Activated CD4-positive, alpha-beta T cell treated with anti-CD3 and anti-CD28 coated beads, Interleukin-2, amount 50 U/mL, for 1 hour (primary cell): ENCODE data around the gene ASXL1.
A peak's percentile ranks its signal among the peaks of the same experiment; 100 is the strongest.
"Not testable (repeated sequence)": the region's sequence is repeated elsewhere in the genome, so short reads cannot be mapped to it uniquely, and the experiment has no call there.

Source experiments
- DNase-seq: peaks from one replicate; pipeline ENCODE4 v3.0.0-alpha.2; 2020

The ASXL1 gene

DNA sequence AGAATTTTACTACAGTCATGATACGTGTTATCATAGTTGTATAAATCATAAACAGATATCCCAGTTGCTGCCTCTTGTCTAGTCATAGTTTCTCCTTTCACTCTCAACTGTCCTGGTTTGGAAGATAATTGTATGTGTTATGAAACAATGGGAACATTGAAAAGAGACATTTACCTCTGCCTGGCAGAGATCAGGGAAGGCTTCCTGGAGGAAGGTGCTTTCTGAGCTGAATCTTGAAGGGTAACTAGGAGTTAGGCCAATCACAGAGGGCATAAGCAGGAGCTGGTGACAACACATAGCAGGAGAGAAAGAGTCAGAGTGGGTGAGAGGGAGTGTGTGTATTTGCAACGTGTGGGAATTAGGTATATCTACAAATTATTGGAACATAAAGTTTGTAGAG, 5.4 kb downstream of the ASXL1 start:
- no peak for DNase-seq

DNA sequence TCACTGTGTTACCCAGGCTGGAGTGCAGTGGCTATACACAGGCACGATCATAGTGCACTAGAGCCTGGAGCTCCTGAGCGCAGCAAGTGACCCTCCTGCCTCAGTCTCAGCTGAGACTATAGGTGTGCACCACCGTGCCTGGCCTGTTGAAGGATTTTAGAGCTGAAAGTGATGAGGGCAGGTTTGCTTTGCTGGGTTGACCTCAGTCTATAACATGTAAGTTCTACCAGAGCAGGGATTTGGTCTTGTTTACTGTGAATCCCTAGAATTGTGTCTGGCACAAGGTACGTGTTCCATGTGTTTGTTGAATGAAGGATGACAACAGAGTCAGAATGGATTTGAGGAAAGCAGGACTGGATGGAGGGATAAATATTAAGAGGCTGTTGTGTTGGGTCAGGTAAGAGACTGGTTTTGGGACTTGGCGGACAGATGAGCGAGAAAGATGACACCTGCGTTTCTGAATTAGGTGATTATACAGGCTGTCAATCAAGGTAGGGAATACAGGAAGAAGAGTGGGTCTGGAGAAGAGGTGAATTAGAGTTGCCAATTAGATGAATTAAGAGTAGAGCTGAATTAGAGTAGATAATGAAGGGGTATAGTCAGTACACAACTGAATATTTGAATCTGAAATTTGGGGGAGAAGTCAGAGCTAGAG, 6.5 kb downstream of the ASXL1 start:
- DNase-seq = no peak

DNA sequence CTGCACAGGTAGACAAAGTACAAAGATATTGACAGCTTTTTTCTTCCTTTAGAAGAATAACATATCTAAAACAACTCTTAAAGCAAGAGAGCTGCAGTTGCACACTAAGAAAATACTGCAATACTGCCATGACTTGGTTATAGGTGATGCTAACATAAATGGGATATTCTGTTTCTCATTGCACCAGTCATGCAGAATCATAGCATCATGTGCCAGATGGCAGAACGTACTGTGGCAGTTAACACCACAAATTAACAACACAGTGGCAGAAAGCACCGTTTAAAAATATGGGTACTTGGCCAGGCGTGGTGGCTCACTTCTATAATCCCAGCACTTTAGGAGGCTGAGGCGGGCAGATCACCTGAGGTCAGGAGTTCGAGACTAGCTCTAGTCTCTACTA, 7.4 kb downstream of the ASXL1 start:
- no peak for DNase-seq

- DNase-seq = no peak
These were observed 8.2 kb downstream of the ASXL1 start for GRCh38 chr20:32366380-32366779.

GRCh38 chr20:32368323-32368722, 10.2 kb downstream of the ASXL1 start:
- DNase-seq = no peak

DNA sequence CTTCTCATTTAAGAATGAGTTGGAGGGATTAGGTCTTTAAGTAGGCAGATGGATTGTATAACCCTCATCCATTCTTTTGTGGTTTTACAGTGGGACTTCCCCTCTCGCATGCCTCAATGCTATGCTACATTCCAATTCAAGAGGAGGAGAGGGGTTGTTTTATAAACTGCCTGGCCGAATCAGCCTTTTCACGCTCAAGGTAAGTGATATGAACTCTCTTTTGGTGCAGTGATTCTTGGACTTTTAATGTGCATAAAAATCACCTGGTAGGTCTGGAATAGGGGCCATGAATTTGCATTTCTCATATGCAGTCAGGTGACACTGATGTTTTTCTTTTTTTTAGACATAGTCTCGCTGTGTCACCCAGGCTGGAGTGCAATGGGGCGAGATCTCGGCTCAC, 10.8 kb downstream of the ASXL1 start:
- DNase-seq = no peak

GRCh38 chr20:32370897-32371296, 12.8 kb downstream of the ASXL1 start:
- DNase-seq = no peak

GRCh38 chr20:32378461-32378860, 20.3 kb downstream of the ASXL1 start:
- no peak for DNase-seq

- not testable (repeated sequence) for DNase-seq
These were observed 21.9 kb downstream of the ASXL1 start for GRCh38 chr20:32380037-32380436.

DNA sequence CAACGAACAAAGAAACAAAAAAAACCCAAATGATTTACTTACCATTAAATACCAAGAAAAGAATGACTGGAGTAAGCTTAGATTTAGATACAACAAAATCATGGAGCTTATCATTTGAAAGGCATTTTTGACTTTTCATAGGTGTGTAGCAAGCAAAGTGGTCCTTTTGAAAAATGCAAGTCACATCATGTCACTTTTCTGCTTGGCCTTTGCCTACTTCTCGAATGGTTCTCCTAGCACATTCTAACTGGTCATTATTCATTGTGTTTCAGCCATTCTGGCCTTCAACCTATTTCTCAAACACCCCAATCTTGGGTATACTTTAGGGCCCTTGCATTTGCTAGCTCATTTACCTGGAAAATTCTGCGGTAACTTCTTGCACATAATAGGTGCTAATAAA, 22.6 kb downstream of the ASXL1 start:
- DNase-seq = no peak

- no peak for DNase-seq
These were observed 24.2 kb downstream of the ASXL1 start for GRCh38 chr20:32382102-32382950.

- not testable (repeated sequence) for DNase-seq
These were observed 25.3 kb downstream of the ASXL1 start for GRCh38 chr20:32383441-32383840.

DNA sequence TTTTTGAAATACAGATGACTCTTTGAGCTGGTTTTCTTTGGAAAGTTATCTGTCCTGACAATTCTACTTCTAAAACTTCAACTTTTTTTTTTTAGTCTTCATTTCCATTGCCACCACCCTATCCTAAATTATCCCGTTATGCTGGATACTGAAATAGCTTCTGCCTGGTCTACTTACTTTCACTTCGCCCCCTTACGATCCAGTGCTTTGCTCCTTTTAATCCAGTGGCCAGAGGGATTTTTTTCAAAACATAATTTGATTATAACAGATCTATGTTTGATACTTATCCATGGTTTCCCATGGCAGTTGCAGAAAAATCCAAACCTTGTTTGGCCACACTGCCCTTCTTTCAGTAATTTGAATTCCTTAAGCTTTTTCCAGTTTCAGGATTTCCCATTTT, 27.4 kb downstream of the ASXL1 start:
- DNase-seq = no peak

GRCh38 chr20:32386091-32386490, 28.0 kb downstream of the ASXL1 start:
- no peak for DNase-seq

DNA sequence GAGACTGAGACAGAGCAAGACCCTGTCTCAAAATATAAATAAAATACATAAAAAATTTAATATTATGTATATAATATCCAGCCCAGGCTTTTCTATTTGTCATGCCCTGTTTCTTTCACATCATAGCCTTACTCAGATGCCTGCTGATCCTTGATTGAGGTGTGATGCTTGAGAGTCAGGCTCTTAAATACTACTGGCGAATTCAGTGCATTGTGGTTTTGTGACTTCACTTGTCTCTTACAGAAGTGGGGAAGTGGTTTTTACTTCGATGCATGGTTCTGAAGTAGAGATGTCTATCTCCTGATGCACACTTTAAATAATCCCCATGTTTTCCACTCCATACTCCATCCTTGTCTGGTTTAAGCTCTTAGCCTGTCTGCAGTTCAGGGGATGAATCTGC, 29.1 kb downstream of the ASXL1 start:
- DNase-seq = no peak

DNA sequence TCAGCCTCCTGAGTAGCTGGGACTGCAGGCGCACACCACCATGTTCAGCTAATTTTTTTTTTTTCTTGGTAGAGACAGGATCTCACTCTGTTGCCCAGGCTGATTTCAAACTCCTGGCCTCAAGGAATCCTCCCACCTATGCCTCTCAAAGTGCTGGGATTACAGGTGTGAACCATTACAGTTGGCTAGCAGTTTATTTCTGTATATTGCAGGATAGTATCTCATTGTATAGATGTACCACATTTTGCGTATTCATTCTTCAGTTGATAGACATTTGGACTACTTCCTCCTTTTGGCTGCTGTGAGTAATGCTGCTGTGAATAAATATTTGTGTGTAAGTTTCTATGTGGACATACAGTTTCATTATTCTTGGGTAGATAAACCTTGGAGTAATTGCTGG, 32.9 kb downstream of the ASXL1 start:
- DNase-seq = no peak

- no peak for DNase-seq
These were observed 36.9 kb downstream of the ASXL1 start for GRCh38 chr20:32395066-32395465.

DNA sequence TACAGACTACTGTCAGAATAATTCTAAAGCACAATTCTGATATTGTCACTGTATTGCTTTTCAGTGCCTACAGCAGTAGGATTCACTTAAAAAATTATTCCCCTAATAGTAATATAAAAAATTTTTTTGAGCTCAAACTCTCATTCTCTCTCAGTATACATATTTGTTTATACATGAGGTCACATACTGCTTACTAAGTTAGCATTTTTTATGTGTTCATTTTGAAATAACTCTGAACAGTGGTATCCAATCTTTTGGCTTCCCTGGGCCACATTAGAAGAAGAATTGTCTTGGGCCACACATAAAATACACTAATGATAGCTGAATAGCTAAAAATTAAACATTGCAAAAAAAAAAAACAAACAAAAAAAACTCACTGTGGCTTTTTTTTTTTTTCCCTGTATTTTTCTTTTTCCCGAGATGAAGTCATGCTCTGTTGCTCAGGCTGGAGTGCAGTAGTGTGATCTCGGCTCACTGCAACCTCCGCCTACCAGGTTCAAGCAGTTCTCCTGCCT, 38.6 kb downstream of the ASXL1 start:
- DNase-seq = no peak

GRCh38 chr20:32397567-32398084, 39.5 kb downstream of the ASXL1 start:
- no peak for DNase-seq

DNA sequence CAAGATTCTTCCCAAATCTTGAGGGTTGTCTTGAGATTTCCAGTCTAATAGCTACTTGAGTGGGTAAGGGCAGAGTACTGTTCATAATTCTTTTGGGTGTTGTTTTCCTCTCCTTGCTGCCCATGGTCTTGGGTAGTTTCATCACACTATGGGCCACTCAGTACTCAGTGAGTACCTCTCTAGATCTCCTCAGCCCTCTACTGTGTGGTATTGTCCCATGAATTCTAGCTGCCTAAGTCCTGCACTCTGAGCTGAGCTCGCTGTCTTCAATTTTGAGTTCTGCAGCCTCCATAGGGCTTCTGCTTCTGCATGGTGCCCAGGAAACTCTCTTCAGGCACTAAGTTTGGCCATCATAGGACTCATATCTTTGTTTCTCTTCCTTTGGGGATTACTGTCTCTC, 42.3 kb downstream of the ASXL1 start:
- DNase-seq = no peak

- DNase-seq = no peak
These were observed 45.9 kb downstream of the ASXL1 start for GRCh38 chr20:32404017-32404416.

GRCh38 chr20:32406701-32407100, 48.6 kb downstream of the ASXL1 start:
- no peak for DNase-seq

DNA sequence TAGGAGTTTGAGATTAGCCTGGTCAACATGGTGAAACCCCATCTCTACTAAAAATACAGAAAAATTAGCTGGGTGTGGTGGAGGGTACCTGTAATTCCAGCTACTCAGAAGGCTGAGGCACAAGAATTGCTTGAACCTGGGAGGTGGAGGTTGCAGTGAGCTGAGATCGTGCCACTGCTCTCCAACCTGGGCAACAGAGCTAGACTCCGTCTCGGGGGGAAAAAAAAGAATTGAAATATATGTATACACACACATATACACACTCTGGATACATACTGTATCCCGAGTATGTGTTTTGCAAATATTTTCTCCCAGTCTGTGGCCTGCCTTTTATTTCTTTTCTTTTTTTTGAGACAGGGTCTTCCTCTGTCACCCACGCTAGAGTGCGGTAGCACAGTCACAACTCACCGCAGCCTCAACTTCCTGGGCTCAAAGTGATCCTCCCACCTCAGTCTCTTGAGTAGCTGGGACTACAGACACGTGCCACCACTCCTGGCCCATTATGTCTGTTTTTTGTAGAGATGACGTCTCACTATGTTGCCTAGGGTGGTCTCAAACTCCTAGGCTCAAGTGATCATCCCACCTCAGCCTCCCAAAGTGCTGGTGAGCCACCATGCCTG, 49.1 kb downstream of the ASXL1 start:
- DNase-seq = peak; percentile 59
